Astrocyte of the spinal cord (primary cell): ENCODE measurements around the gene SLC66A3.
A peak's percentile ranks its signal among the peaks of the same experiment; 100 is the strongest.

Source experiments
- DNase-seq: peaks from one replicate; pipeline ENCODE4 v3.0.0; 2011; ENCODE audit warnings: low read depth, low spot score
- H3K4me3 ChIP-seq: 2 replicates; pipeline ENCODE4 v1.5.1; 2011; ENCODE audit warnings: low read depth, mild to moderate bottlenecking, low read length, moderate library complexity
- CTCF ChIP-seq: IDR thresholded peaks from 2 replicates; pipeline ENCODE4 v1.5.1; 2012; ENCODE audit warnings: low read depth, mild to moderate bottlenecking, low read length, inconsistent platforms
- in situ Hi-C: cut with HindIII; loops from 2 replicates; pipeline ENCODE4 v1.10.0; 2017; ENCODE audit warnings: low sequenced_read_pairs

The SLC66A3 gene

GRCh38 chr2:11144738-11145079 lies 10.6 kb upstream of the SLC66A3 start:
- TF ChIP-seq CTCF: no peak
- in situ Hi-C loops: no loop called here

GRCh38 chr2:11145350-11145749 lies 9.9 kb upstream of the SLC66A3 start:
- TF ChIP-seq CTCF: no peak
- H3K4me3 ChIP-seq: no peak overlapping the region
- in situ Hi-C loops: no loop called here
- DNase-seq: no peak

More at GRCh38 chr2:11144738-11145079, 10.6 kb upstream of the SLC66A3 start:
- DNase-seq: no peak
- H3K4me3 ChIP-seq: no peak overlapping the region

- in situ Hi-C loops: no loop called here
- DNase-seq: no peak
- no peak for TF ChIP-seq CTCF
- no peak overlapping the region for H3K4me3 ChIP-seq
Observed at GRCh38 chr2:11146076-11146475, 9.2 kb upstream of the SLC66A3 start.

GRCh38 chr2:11147263-11147662 lies 8.0 kb upstream of the SLC66A3 start:
- TF ChIP-seq CTCF: no peak
- no peak overlapping the region for H3K4me3 ChIP-seq
- in situ Hi-C loops: no loop called here
- no peak for DNase-seq

DNA sequence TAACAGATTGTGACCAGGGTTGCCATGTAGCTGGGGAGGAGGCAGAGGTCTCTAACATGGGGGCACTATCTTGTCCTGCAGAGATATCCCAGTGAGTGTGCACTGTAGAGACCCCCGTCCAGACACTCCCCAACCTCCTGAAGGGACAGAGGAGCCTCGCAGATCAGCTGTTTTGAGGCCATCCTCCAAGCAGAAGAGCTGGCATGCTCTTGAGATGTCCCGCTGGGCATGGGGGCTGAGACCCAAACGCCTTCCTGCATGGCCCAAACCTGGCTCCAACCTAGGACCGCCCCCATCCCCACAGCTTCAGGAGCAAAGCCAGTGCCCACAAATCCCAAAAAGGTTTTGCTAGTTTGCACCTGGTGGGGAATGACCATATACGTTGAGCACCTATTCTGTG lies 2.7 kb upstream of the SLC66A3 start:
- H3K4me3 ChIP-seq: no peak overlapping the region
- no peak for DNase-seq
- in situ Hi-C loops: no loop called here
- TF ChIP-seq CTCF: no peak

DNA sequence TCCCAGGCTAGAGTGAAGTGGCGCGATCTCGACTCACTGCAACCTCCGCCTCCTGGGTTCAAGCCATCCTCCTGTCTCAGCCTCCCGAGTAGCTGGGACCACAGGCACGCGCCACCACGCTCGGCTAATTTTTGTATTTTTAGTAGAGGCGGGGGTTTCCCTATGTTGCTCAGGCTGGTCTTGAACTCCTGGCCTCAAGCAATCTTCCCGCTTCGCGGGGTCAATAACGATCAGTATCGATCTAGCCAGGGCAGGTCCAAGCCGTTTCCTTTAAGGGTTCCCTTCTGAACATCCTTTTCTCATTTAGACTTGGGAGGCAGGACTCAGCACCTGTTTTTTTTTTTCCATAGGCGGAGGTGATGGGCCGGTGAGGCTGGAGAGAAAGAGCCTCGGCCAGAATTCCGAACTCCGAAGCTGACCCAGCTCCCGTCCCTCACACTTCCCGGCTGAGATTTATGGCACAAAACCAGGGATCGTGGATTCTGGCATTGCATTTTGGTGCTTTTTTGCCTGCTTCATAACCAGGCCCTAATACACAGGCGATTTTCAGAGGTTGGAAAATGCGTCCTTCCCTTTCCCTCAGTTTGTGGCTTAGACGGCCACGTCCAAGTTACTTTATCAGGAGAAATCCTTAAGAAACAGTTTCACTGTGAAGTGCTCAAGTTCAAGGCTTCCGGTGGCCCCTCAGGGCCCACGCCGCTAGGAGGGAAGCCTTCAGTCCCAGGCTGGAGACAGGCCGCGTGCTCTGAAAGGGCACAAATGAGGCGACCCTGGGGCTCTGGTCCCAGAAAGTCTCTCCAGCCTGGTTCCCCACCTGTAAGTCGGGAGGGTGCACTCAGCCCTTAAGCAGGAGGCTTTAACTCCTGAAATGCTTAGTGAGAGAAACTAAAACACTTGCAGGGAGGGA lies 998 bp upstream of the SLC66A3 start:
- no peak for DNase-seq
- in situ Hi-C loops: no loop called here
- TF ChIP-seq CTCF: no peak
- peak overlapping the region; percentile 48 for H3K4me3 ChIP-seq
